Left kidney (tissue), 2 donors: ENCODE results near the gene DNAJC4. TPM values are rescaled to one million over a fixed set of nuclear protein-coding genes. Genes with fewer than 3 reads are reported as not detected.

Source experiments
- DNase-seq: peaks from one replicate; pipeline ENCODE4 v3.0.0-alpha.2; 2013
- polyA plus RNA-seq: library from polyadenylated mRNA; unstranded; fragments of 120-200 nt; gene quantifications from one replicate; pipeline ENCODE4 v1.2.1, GENCODE V29; 2013; ENCODE audit not compliant: insufficient read length

Gene DNAJC4
- polyA plus RNA-seq, 1 donor, result 53.4 TPM

DNA sequence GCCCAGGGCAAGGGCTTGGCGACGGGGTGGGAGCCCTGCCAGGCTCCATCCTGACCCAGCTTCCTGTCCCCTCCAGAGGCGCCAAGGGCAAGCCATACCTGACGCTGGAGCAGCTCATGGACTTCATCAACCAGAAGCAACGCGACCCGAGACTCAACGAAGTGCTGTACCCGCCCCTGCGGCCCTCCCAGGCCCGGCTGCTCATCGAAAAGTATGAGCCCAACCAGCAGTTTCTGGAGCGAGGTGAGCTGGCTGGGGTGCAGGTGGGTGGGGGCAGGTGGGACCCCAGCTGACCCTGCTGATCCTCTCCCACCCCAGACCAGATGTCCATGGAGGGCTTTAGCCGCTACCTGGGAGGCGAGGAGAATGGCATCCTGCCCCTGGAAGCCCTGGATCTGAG is 26.0 kb downstream of the DNAJC4 start:
- DNase-seq, result no peak

GRCh38 chr11:64258356-64258755 is 28.0 kb downstream of the DNAJC4 start:
- no peak for DNase-seq

- no peak for DNase-seq
Measured at GRCh38 chr11:64258946-64259532, 28.7 kb downstream of the DNAJC4 start.

GRCh38 chr11:64259533-64260067 is 29.3 kb downstream of the DNAJC4 start:
- no peak for DNase-seq

DNA sequence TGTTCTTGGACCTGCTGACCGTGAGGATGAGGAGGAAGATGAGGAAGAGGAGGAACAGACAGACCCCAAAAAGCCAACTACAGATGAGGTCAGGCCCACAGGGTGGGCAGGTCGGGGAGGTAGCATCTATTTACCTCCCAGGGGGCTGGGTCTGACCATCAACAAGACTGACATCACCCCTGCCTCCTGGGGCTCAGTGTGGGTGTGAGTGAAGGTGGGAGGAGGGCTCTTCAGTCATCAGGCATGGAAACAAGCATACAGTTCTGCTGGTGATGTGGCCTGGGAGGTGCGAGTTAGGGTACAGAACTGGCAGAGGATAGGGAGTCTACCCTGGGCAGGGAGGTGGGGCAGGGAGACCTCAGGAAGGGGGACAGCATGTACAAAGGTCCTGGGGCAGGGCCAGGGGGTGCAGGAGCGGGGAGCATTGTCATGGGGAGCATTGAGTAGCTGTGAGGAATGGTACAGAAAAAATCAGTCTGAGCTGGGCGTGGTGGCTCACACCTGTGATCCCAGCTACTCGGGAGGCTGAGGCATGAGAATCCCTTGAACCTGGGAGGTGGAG is 29.9 kb downstream of the DNAJC4 start:
- DNase-seq, result no peak

- no peak for DNase-seq
Measured at GRCh38 chr11:64261556-64262080, 31.3 kb downstream of the DNAJC4 start.

DNA sequence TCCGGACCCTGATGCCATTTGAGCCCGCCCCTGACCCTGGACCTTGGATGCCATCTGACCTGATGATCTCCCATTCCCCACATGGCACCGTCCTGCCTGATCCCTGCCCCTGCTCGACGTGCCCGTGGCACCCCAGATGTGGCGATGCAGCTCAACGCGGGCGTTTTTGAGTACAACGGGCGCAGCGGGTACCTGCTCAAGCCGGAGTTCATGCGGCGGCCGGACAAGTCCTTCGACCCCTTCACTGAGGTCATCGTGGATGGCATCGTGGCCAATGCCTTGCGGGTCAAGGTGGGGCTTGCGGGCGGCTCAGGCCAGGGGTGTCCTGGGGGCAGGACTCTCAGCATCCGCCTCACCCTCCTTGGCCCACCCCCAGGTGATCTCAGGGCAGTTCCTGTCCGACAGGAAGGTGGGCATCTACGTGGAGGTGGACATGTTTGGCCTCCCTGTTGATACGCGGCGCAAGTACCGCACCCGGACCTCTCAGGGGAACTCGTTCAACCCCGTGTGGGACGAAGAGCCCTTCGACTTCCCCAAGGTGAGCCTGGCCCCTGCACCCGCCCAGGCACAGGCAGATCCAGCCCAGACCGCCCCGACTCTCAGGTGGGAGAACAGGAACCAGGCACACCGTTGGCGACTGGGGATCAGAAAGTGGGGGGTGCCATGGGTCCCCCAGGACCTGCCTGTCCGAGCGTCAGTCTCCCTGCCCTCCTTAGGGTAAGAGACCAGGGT is 32.1 kb downstream of the DNAJC4 start:
- no peak for DNase-seq

DNA sequence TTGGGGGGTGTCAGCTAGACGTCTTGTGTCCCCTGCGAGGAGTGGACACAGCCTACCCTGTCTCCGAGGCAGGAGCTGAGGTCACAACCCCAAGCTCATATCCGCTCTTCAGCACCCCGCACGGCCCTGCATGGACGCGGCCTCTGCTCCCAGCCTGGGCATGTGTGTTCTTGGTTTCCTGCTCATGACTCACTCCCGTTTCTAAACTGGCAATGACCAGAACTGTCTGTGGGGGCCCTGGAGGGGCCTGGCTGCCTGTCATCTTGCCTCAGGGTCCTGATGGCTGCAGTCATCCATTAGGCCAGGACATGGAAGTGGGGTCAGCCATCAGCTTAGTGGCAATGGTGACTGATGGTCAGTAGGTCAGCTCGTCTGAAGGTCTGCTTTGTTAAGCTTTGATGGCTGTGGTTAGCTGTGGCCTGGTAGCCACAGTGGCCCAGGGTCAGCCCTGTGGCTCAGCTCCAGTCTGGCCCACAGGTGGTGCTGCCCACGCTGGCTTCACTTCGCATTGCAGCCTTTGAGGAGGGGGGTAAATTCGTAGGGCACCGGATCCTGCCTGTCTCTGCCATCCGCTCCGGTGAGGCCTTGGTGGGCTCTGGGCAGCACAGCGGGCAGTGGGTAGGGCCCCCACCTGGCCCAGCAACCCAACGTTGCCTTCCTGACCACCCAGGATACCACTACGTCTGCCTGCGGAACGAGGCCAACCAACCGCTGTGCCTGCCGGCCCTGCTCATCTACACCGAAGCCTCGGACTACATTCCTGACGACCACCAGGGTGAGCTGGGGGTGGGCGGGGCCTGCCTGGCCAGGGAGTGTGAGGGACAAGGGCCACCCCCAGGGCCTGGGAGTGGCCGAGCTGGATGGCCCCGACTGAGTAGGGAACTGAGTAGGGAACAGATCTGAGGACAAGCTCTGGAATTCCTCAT is 32.9 kb downstream of the DNAJC4 start:
- no peak for DNase-seq

DNA sequence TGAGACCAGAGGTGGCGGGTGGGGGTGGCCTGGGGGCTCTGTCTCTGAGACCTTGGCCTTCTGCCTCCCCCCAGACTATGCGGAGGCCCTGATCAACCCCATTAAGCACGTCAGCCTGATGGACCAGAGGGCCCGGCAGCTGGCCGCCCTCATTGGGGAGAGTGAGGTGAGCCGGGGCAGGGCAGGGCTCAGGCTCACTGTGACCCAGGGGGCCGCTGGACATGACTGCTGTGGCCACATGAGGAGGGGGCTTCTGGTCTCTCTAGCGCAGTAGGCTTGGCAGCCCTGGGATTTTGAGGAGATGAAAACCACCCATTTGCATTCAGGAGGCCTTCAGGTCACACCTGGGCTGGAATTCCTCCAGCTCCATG is 33.6 kb downstream of the DNAJC4 start:
- DNase-seq, result no peak

- no peak for DNase-seq
Measured at GRCh38 chr11:64264371-64264852, 34.1 kb downstream of the DNAJC4 start.

GRCh38 chr11:64265176-64266160 is 35.1 kb downstream of the DNAJC4 start:
- DNase-seq, result no peak

GRCh38 chr11:64266339-64266738 is 36.0 kb downstream of the DNAJC4 start:
- no peak for DNase-seq

DNA sequence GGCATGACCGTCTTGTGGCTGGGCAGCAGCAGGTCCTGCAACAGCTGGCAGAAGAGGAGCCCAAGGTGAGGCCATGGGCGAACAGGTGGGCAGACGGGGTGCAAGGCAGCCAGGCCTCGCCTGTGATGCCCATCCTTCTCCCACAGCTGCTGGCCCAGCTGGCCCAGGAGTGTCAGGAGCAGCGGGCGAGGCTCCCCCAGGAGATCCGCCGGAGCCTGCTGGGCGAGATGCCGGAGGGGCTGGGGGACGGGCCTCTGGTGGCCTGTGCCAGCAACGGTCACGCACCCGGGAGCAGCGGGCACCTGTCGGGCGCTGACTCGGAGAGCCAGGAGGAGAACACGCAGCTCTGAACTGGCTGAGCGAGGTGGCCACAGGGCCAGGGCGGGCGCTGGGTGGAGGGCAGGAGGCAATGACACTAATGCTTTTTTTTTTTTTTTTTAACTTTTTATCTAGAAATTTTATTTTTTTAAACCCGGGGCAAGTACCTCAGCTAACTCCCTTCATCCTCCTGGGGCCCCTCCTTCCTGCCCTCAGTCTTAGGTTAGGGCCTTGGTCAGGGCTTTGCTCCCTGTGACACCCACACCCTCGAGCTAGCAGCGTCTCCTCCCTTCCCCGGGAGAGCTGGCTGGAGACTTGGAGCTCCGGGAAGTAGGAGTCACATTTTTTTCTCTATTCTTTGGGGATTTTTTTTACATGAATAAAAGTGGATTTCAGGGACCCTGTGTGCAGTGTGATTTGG is 37.0 kb downstream of the DNAJC4 start:
- no peak for DNase-seq

GRCh38 chr11:64268025-64268892 is 37.9 kb downstream of the DNAJC4 start:
- no peak for DNase-seq

- no peak for DNase-seq
Measured at GRCh38 chr11:64268893-64269539, 38.7 kb downstream of the DNAJC4 start.

GRCh38 chr11:64269540-64270220 is 39.3 kb downstream of the DNAJC4 start:
- DNase-seq, result peak; percentile 98

DNA sequence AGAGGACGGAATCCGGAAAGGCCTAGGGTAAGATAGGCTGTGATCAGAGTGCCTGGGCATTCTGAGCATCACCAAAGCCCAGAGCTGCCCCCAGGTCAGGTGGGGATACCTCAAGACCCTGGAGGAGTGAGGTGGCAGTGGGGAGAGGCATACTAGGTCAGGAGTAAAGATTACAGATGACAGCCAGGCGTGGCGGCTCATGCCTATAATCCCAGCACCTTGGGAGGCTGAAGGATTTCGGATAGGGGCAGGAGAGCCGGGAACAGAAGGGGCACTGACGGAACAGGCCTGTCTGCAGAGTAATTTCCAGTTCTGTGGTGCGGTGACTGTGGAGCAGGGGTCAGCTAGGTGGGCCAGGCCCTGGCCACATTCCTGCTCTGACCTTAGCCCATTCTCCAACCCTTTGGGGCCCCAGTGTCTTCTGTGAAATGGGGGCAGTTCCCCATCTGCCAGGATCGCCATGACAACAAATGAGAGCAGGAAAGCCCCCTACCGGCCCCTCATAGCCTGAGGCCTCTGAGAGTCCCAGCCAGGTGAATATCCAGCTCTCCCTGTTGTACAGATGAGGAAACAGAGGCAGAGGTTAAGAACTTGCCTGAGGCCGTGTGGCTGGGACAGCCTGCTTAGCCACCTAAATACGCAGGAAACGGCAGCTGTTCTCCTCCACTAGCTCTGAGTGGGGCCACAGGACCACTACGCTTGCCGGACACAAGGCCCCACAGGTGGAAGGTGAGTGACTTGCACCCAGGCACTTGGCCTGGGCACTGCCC is 44.9 kb downstream of the DNAJC4 start:
- no peak for DNase-seq
